OCI-M2 (cell line): ENCODE results near the gene PAH.
"Not testable (repeated sequence)": the region's sequence is repeated elsewhere in the genome, so short reads cannot be mapped to it uniquely, and the experiment has no call there.

Experiments
- DNase-seq: peaks from one replicate; lab custom pipeline; 2025; ENCODE audit not compliant: unreplicated experiment; lab: John Stamatoyannopoulos, UW

The PAH gene

GRCh38 chr12:102833687-102834441 is 83.2 kb downstream of the PAH start:
- no peak for DNase-seq

DNA sequence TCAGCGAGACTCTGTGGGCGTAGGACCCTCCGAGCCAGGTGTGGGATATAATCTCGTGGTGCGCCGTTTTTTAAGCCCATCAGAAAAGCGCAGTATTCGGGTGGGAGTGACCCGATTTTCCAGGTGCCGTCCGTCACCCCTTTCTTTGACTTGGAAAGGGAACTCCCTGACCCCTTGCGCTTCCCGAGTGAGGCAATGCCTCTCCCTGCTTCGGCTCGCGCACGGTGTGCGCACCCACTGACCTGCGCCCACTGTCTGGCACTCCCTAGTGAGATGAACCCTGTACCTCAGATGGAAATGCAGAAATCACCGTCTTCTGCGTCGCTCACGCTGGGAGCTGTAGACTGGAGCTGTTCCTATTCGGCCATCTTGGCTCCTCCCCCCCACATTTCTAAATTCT is 84.2 kb downstream of the PAH start:
- not testable (repeated sequence) for DNase-seq

DNA sequence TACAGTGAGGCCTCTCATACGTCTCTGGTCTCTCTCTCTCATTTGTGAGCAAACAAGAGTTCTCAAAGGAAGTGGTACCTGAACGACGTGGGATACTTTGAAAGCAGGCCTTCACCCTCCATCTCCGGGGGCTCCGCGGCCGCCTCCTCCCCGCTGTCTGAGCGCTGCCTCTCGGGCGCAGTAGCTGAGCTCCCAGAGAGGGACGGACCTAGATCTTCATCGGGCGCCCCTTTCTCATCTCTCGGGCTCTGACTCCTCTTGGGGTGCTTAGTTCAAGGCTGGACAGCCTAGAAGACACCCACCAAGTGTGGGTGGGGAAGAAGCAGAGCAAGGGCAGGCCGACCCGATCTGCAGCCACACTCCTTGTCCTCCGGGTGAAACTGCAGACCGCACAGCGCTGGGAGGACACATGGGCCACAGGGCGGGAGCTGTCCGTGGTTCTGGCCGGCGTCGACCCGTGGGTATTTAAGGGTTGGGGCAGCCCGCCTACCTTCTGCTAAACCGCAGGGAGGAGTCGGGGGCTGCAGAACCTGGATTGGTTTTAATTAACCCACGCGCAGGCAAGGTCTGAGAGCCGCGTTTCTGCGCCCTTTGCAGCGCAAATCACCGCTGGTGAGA is 92.7 kb downstream of the PAH start:
- DNase-seq, result no peak

DNA sequence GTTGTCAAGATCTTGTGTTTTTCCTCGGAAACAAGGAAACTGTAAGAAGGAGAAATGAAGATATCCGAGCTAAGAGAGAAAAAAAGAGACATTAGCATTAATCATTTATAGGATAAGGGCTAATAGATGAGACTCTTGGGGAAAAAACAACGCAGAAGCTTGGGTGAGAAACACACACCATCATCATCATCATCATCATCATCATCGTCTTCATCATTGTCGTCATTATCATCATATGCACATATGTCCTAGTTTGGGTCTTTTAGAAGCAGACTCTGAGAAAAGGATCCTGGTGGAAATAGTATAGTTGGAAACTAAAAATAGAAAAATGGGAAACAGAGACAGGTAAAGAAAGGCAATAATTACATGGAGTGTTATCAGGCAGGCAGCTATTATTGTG is 95.9 kb downstream of the PAH start:
- DNase-seq, result no peak

- DNase-seq, result no peak
Observed at GRCh38 chr12:102816816-102817434, 100.1 kb downstream of the PAH start.

- no peak for DNase-seq
Observed at GRCh38 chr12:102814691-102815367, 102.2 kb downstream of the PAH start.

- DNase-seq, result no peak
Observed at GRCh38 chr12:102812344-102812743, 104.7 kb downstream of the PAH start.

DNA sequence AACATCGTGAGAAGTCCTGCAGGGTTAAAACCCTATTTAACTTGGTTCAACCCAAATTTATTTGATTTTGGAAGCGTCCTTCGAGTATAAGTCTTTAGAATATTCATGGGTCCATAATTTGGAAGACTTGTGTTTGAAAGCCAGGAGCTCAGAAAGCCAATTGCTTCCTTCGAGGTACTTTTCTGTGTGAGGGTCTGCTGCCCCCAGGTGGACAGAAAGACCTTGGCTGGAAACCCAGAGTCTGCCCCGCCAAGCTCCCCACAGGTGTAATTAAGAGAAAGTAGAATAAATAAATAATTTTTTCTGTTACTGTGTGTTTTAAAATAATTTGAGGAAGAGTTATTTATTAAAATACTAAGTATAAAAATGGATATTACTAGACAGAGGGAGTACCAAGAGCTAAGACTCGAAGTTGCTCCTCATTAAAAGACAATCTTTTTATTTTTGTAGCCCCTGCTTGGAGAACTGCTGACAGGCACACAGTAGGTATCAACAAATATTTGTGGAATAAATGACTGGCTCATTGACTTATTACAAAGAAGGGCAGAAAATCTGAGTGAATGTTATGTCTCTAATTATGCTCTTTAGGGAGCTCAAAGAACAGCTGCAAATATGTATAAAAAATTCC is 105.8 kb downstream of the PAH start:
- DNase-seq, result no peak

- DNase-seq, result no peak
Observed at GRCh38 chr12:102808412-102808811, 108.6 kb downstream of the PAH start.

GRCh38 chr12:102806592-102806991 is 110.5 kb downstream of the PAH start:
- no peak for DNase-seq

- DNase-seq, result no peak
Observed at GRCh38 chr12:102806110-102806509, 110.9 kb downstream of the PAH start.

GRCh38 chr12:102800565-102800964 is 116.5 kb downstream of the PAH start:
- no peak for DNase-seq

- no peak for DNase-seq
Observed at GRCh38 chr12:102799229-102799628, 117.8 kb downstream of the PAH start.

GRCh38 chr12:102797528-102797927 is 119.5 kb downstream of the PAH start:
- DNase-seq, result no peak

- DNase-seq, result no peak
Observed at GRCh38 chr12:102793921-102794320, 123.1 kb downstream of the PAH start.
